Measurements from ENCODE around the gene LARP4B. TPM values are rescaled to one million over a fixed set of nuclear protein-coding genes. Genes with fewer than 3 reads are reported as not detected.

Gene LARP4B
- polyA plus RNA-seq, 1 of the 3 experiments (the other 2 are of a cell fraction), result 23.3 TPM

- TF ChIP-seq REST (IDR thresholded peaks at IDR 0.05; ENCODE audit: low read depth, low read length) (no peak), SIN3A (IDR thresholded peaks at IDR 0.05; ENCODE audit: borderline replicate concordance, low read depth, low read length) (no peak), FOXJ3 (CRISPR knock-in tag; IDR thresholded peaks at IDR 0.05) (no peak), RFX5 (IDR thresholded peaks at IDR 0.05; ENCODE audit: low read length) (no peak), JUND (IDR thresholded peaks at IDR 0.05) (no peak), FOXM1 (IDR thresholded peaks at IDR 0.05; ENCODE audit: low read depth) (no peak), GABPA (IDR thresholded peaks at IDR 0.05; ENCODE audit: low read depth) (no peak), POLR2AphosphoS5 (IDR thresholded peaks at IDR 0.05; ENCODE audit: low read depth, low read length) (no peak), YY1 (IDR thresholded peaks at IDR 0.05; ENCODE audit: low read depth) (no peak), TCF12 (IDR thresholded peaks at IDR 0.05) (no peak), ELF1 (IDR thresholded peaks at IDR 0.05) (no peak), TAF1 (IDR thresholded peaks at IDR 0.05; ENCODE audit: borderline replicate concordance, low read depth, low read length) (no peak), CHD2 (IDR thresholded peaks at IDR 0.05; ENCODE audit: low read length, partially characterized antibody) (no peak), MEF2A (IDR thresholded peaks at IDR 0.05; ENCODE audit: borderline replicate concordance, low read depth) (no peak), NRF1 (IDR thresholded peaks at IDR 0.05; ENCODE audit: low read depth, low read length) (no peak), EP300 (IDR thresholded peaks at IDR 0.05; ENCODE audit: borderline replicate concordance in 1 of 2, low read depth in 1 of 2, low read length in 1 of 2) (no peak), GATA2 (CRISPR knock-in tag; IDR thresholded peaks at IDR 0.05) (no peak), CTCF (IDR thresholded peaks at IDR 0.05) (peak; percentile 35), PBX3 (IDR thresholded peaks at IDR 0.05) (no peak), MXI1 (IDR thresholded peaks at IDR 0.05; ENCODE audit: low read depth, low read length) (peak; percentile 59; the same call in 1 of the 2 replicates), RXRA (IDR thresholded peaks at IDR 0.05; ENCODE audit: borderline replicate concordance, low read depth) (no peak), TEAD4 (IDR thresholded peaks at IDR 0.05; ENCODE audit: borderline replicate concordance, insufficient read depth) (no peak), MAX (IDR thresholded peaks at IDR 0.05; ENCODE audit: low read depth) (0 out of 2 replicates have a peak, but pooled peaks have one; percentile 18), RCOR1 (IDR thresholded peaks at IDR 0.05; ENCODE audit: low read length) (no peak), USF2 (IDR thresholded peaks at IDR 0.05; ENCODE audit: borderline replicate concordance, low read depth, low read length) (no peak), NFIC (IDR thresholded peaks at IDR 0.05; ENCODE audit: borderline replicate concordance) (no peak)
Measured at GRCh38 chr10:784403-785088, 147.0 kb downstream of the LARP4B start (continued).
